ENCODE data around the gene MAP2K7.

MAP2K7 gene

GRCh38 chr19:7918615-7919421, 15.1 kb downstream of the MAP2K7 start:
- DNase-seq (ENCODE audit: low read depth): no peak
- no peak for TF ChIP-seq CTCF (conservative IDR thresholded peaks at IDR 0.05; ENCODE audit: low read length)
- no peak overlapping the region for H3K4me3 ChIP-seq (ENCODE audit: low read length)

- H3K4me3 ChIP-seq (ENCODE audit: low read length): peak within 1 kb of the TSS; percentile 75
- DNase-seq (ENCODE audit: low read depth): peak; percentile 95
- TF ChIP-seq CTCF (conservative IDR thresholded peaks at IDR 0.05; ENCODE audit: low read length): no peak
These were observed 16.2 kb downstream of the MAP2K7 start, which contains the start of gene SNAPC2 for GRCh38 chr19:7919610-7920518. TSS of gene SNAPC2 (plus strand) at chr19:7920338. CDS start at chr19:7920367, 29 bp downstream.

GRCh38 chr19:7920519-7921301, 17.0 kb downstream of the MAP2K7 start:
- H3K4me3 ChIP-seq (ENCODE audit: low read length): peak overlapping the region; percentile 75
- DNase-seq (ENCODE audit: low read depth): peak; percentile 98
- TF ChIP-seq CTCF (conservative IDR thresholded peaks at IDR 0.05; ENCODE audit: low read length): no peak

- DNase-seq (ENCODE audit: low read depth): no peak
- peak overlapping the region; percentile 75 for H3K4me3 ChIP-seq (ENCODE audit: low read length)
- TF ChIP-seq CTCF (conservative IDR thresholded peaks at IDR 0.05; ENCODE audit: low read length): no peak
These were observed 17.8 kb downstream of the MAP2K7 start for GRCh38 chr19:7921302-7921966.

- TF ChIP-seq CTCF (conservative IDR thresholded peaks at IDR 0.05; ENCODE audit: low read length): no peak
- peak overlapping the region; percentile 75; the same call in 1 of the 2 replicates for H3K4me3 ChIP-seq (ENCODE audit: low read length)
- DNase-seq (ENCODE audit: low read depth): no peak
These were observed 18.5 kb downstream of the MAP2K7 start for GRCh38 chr19:7921967-7922835.
